T-helper 2 cell (primary cell): ENCODE results near the gene CNTN4.

Experiments
- DNase-seq, 5 experiments: peaks; one replicate each; pipeline versions ENCODE4 v3.0.0 to v3.0.0-alpha.2; 2012 to 2022

The CNTN4 gene

DNA sequence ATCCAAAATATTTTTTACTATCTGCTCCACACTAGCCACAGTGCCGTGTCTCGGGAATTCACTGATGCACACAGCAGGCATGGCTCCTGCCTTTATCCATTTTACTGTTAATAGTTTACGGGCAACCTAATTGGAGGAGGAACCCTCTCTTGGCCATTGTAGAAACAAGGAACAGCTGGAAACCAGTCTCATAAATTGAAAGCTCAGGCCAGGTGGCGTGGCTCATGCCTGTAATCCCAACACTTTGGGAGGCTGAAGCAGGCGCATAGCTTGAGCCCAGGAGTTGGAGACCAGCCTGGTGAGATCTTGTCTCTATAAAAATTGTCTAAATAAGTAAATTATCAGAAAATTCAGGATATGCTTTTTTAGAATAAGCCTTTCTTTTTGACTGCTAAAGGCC, 972.5 kb downstream of the CNTN4 start:
- no peak for DNase-seq

GRCh38 chr3:3074551-3075257, 976.0 kb downstream of the CNTN4 start:
- DNase-seq = no peak

DNA sequence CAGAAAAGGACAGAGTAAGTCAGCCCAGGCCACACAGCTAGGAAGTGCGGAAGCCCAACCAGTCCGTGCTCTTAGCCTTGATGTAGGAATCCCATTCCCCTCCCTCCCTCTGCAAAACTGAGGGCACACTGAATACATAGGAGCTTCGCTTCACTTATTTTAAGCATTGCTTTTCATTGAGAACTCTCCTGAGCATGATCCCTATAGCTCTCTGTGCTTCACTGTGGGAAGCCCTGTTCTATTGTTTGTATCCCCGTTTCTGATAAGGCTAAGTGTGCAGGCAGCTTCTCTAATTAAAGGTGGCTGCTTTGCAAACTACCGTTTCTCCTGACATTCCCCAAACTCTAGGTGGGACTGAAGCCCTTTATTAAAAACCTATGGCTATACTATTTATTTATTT, 981.6 kb downstream of the CNTN4 start:
- DNase-seq = no peak

DNA sequence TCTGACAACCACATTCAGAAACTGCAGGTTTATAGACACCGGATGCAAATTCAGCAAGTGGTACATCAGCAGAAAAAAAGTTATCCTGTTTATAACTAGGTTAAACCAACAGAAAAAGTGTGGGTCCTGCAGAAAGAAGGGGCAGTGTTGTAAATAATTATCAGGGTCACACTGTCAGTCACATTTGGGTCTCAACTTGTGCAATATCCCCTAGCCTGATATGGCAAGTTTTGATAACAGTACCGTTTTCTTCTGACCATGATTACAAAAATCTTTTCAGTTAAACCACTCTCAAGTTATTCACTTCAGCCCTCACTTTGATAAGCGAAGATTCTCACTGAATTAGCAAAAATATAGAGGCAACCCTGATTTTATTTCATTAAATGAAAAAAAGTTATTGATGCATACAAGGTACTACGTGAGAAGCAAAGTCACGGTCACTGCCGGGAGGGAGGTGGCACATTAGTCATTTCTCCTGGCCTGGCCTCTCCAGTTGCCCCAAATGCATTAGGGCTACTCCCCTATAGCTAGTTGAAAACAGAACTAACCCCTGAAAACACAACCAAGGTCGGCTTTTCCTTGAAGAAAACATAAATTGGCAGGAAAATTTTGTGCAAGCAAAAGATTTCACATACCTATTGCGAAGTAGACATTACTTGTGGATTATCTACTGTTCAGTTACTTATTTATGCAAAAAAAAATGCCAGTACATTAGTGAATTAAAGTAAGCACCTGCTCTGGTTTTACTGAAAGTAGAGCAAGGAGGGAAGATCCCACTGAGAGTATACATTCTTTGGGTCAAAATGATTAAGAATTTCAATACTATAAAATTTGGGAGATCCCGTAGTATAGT, 982.9 kb downstream of the CNTN4 start:
- DNase-seq = no peak

DNA sequence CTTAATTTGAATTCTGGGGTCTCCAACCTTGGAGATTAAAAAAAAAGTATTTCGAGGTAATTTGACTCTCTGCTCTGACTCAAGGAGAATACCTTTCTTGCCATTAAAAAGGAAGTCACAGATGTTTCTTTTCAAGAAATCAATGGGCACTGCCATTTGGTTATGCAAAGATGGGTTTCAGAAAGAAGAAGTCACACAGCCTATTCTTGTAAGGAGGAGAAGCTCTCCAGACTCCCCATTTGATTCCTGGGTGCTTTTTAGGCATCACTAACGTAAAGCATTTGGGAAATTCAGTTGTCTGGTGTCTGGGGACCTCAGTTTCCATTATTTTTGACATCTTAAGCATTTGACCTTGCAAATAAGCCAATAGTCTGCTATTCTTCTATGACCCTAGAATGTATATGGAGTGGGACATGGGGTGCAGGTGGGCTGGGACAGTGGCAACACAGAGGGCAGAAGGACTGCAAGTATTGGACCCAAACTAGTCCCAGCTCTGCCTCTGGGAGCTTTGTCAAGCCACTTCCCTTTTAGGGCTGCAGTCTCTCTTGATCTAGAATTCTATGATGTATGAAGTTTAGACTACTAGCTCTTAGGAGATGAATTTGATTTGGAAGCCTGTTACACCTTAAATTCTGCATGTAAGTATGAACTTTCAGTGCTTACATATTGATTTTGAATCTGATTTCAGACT, 983.7 kb downstream of the CNTN4 start:
- DNase-seq = no peak

DNA sequence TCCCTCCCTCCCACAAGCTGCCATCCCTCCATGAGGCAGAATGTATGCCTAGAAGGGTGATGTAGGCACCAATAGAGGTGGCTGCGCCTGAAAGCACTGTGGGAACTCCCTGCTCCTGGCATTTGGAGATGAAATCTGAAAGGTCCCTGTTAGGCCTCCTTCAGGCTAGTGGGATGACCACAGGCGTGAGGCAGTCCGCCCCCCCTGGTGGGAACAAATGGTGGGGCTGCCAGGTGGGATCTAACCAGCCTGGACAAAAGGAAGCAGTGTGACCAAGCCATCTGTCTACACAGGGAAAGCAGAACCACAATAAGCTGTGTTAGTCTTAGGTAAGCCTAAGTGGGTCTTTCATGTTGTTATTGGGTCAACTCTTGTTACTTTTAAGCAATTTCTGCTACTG, 986.2 kb downstream of the CNTN4 start:
- DNase-seq = no peak

DNA sequence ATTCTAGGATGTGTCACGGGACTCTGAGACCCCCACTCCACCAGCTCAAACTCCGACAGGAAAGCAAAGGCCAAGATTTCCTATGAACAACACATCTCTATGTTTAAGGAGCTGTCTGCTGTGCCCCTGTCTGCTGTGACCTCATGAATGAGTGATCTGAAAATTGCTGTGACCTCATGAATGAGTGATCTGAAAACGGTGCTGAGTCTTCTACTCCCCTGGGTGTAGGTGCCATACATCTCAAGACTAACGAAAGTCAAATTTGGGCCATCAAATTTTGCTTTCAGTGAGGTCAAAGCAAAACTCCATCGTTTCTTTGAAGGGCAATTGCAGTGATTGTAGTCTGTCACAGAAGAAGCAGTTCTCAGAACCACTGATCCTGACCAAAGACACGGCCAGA, 987.1 kb downstream of the CNTN4 start:
- no peak for DNase-seq

DNA sequence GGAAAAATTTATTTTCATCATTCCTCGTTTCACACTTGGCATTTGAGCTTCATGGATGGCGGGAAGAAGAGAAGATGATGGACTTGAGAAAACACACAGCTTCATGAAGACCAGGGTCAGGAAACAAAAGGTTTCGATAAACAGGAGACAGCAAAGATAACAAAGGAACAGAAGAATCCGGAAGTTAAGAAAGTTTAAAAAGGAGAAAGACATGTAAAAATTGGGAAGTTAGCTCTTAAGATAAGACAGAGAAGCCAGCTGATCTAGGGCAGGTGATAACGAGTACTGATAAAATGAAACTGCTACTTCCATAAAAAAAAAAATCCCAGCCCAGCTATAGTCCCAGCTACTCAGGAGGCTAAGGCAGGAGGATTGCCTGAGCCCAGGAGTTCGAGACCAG, 987.6 kb downstream of the CNTN4 start:
- DNase-seq = no peak

- DNase-seq = no peak
Observed at GRCh38 chr3:3087279-3087678, 988.6 kb downstream of the CNTN4 start.

GRCh38 chr3:3087716-3088465, 989.2 kb downstream of the CNTN4 start:
- DNase-seq = no peak

DNA sequence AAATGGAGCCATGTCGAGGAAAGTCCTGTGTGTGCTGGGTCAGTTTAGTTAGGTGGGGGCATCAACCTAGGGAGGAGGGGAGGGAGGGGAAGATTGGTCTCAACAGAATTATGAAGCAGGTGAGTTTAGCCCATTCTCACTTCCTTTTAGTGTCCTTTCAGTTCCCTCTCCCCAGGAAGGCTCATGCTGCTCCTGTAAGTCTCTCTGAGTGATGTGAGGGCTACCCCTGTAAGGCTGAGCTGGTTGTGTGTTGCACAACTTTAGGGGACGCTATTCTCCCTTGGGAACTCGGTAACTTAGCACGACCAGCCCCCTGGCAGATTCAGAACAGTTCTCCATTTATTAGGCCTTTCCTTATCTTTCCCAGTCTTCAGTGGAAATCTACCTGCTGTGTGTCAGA, 990.4 kb downstream of the CNTN4 start:
- DNase-seq = no peak

- no peak for DNase-seq
Observed at GRCh38 chr3:3097958-3098357, 999.3 kb downstream of the CNTN4 start.

DNA sequence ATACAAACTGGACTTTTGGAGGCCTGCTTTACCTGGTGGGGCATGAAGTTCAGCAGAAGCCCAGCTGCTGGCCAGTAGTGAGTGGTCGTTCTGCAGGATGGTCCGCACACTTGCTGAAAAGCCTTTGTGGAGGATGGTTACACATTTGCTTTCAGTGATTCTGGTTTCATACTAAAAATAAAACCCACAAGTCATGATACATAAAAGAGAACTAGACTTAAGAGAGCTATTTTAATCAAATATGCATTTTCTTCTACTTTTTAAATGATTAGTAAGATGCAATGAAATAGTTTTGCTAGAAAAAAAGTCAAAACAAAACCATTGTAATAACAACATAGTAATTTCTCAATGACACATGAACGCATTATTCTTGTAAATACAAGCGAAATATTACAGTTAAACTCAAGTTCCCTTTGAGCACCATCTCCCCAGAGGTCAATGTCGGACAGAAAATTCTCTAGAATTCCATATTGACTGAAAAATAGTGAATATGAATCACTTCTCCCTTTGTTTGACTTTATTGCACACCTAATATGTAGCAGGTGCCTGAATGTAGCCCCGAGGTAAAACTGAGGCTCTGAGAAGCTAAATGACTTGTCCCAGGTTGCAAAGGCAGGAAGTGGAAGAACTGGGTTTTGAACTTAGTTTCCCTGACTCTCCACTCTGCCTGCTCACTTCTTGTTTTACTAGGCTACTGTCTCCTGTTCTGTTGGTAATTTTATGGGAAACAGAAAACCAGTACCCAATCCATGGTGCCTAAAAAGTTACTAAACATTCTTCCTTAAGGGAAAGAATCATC, 1003.2 kb downstream of the CNTN4 start:
- no peak for DNase-seq

GRCh38 chr3:3102751-3103150, 1004.1 kb downstream of the CNTN4 start:
- DNase-seq = no peak

DNA sequence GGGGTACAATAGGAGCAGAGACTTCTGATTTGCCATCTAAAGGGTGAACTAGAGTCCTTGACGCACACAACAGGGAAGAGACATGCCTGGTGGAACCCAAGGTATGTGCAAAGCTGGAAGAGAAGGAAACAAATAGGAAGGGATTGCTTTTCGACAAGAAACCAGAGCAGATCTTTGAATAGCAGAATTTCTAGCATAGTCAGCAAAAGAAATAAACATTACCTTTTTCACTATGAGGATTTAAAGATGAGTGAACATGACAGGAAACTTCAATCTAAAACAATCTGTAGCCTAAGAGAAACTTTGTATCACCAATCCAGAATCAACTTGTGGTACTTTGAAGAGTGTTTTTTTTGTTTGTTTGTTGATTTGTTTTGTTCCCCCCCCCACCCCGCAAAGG, 1006.6 kb downstream of the CNTN4 start:
- no peak for DNase-seq

DNA sequence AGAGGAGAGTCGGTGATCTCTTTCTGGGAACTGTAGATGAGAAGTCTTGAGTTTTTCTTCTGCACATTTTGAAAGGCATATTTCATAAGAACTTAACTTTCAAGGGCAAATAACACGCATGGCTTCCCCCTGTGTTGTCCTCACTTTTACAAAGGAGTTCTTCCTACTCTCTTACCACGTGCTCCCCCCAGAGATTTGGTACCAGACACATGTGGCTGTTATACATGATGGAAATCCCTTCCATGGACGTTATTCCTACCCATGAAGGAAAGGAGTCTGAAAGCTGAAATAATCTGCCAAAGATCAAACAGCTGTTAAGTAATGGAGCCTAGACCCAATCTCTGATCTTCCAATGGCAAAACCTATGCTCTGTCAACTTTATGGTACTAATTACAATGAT, 1007.1 kb downstream of the CNTN4 start:
- DNase-seq = no peak

DNA sequence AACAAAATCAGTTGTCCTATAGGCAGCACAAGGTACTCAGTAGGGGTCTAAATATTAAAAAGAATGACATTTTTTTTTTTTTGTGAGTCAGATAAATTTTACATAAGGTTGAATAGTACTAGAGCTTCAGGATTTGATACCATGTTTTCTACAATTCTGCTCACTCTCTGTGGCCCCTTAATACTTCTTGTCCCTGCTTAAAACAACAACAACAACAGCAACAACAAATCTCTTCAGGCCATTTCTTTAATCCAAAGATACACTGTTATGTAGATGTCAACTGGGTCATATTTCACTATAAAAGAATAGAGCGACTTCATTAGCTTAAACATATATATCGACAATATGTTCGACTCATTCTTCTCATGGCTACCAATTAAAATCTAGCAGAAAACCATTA, 1008.5 kb downstream of the CNTN4 start:
- DNase-seq = no peak
